ENCODE measurements around the gene MIER3.
A peak's percentile ranks its signal among the peaks of the same experiment; 100 is the strongest.

MIER3 gene

GRCh38 chr5:56959326-56959725, 7.4 kb upstream of the MIER3 start:
- no peak for DNase-seq (ENCODE audit: low read depth)

- no peak for DNase-seq (ENCODE audit: low read depth)
Measured at GRCh38 chr5:56958595-56958994, 6.7 kb upstream of the MIER3 start.

GRCh38 chr5:56954262-56954661, 2.3 kb upstream of the MIER3 start:
- DNase-seq (ENCODE audit: low read depth): no peak

GRCh38 chr5:56951126-56951945, 587 bp downstream of the MIER3 start:
- no peak for DNase-seq (ENCODE audit: low read depth)

- DNase-seq (ENCODE audit: low read depth): peak; percentile 28
Measured at GRCh38 chr5:56950626-56951125, 1.2 kb downstream of the MIER3 start.

- DNase-seq (ENCODE audit: low read depth): no peak
Measured at GRCh38 chr5:56947052-56947451, 4.9 kb downstream of the MIER3 start.

GRCh38 chr5:56941981-56942380, 9.9 kb downstream of the MIER3 start:
- DNase-seq (ENCODE audit: low read depth): no peak

GRCh38 chr5:56938858-56939257, 13.1 kb downstream of the MIER3 start:
- no peak for DNase-seq (ENCODE audit: low read depth)

GRCh38 chr5:56934325-56934724, 17.6 kb downstream of the MIER3 start:
- no peak for DNase-seq (ENCODE audit: low read depth)

- DNase-seq (ENCODE audit: low read depth): no peak
Measured at GRCh38 chr5:56922922-56923321, 29.0 kb downstream of the MIER3 start.

GRCh38 chr5:56919942-56920662, 31.8 kb downstream of the MIER3 start:
- no peak for DNase-seq (ENCODE audit: low read depth)

- DNase-seq (ENCODE audit: low read depth): no peak
Measured at GRCh38 chr5:56918054-56918453, 33.9 kb downstream of the MIER3 start.

GRCh38 chr5:56917534-56917933, 34.4 kb downstream of the MIER3 start:
- DNase-seq (ENCODE audit: low read depth): no peak

- DNase-seq (ENCODE audit: low read depth): no peak
Measured at GRCh38 chr5:56914678-56915077, 37.2 kb downstream of the MIER3 start.

- no peak for DNase-seq (ENCODE audit: low read depth)
Measured at GRCh38 chr5:56913766-56914165, 38.2 kb downstream of the MIER3 start.

GRCh38 chr5:56910210-56910965, 41.5 kb downstream of the MIER3 start:
- DNase-seq (ENCODE audit: low read depth): peak; percentile 12

- peak; percentile 90 for DNase-seq (ENCODE audit: low read depth)
Measured at GRCh38 chr5:56909294-56910209, 42.4 kb downstream of the MIER3 start, which contains the start of gene SETD9. Gene SETD9, plus strand, starts transcription at chr5:56909596. Its CDS starts 50 bp downstream, at chr5:56909646.

GRCh38 chr5:56908942-56909293, 43.0 kb downstream of the MIER3 start:
- DNase-seq (ENCODE audit: low read depth): peak; percentile 15

GRCh38 chr5:56900858-56901578, 50.9 kb downstream of the MIER3 start:
- DNase-seq (ENCODE audit: low read depth): no peak

GRCh38 chr5:56900395-56900794, 51.5 kb downstream of the MIER3 start:
- DNase-seq (ENCODE audit: low read depth): no peak

- DNase-seq (ENCODE audit: low read depth): no peak
Measured at GRCh38 chr5:56898213-56898612, 53.7 kb downstream of the MIER3 start.

Measured in stimulated activated CD8-positive, alpha-beta memory T cell treated with anti-CD3 and anti-CD28 coated beads, Interleukin-7, amount 100 ng/mL, for 24 hours (primary cell).